Measurements from ENCODE around the gene ARHGAP8. TPM values are rescaled to one million over a fixed set of nuclear protein-coding genes. Genes with fewer than 3 reads are reported as not detected.

Gene ARHGAP8
- total and polyA plus RNA-seq, 2 donors (not counting 1 experiment from before 2014, with no cell fraction given) = 0.37 TPM; not detected in 1

GRCh38 chr22:44734278-44734677 is 18.1 kb upstream of the ARHGAP8 start:
- Histone ChIP-seq H4K20me1 (ENCODE audit: control insufficient read depth, insufficient read depth, low read length, poor library complexity, severe bottlenecking) (no peaks in the 10 kb centered on the region), H3K79me2 (ENCODE audit: control insufficient read depth, insufficient read depth, low read length) (no peaks in the 10 kb centered on the region), H3K4me1 (ENCODE audit: control insufficient read depth in 2 of 2, insufficient read depth in 2 of 2, low read length in 2 of 2) (peaks cover 0 to 10% of the 10 kb centered on the region in 2 donors), H3K9me3 (ENCODE audit: control extremely low read depth in 1 of 3, control insufficient read depth in 2 of 3, insufficient read depth in 1 of 3, low read length in 2 of 3) (peaks cover 0 to 2% (median 0%) of the 10 kb centered on the region in 3 donors), H2AFZ (ENCODE audit: insufficient read depth, low read depth, low read length, poor library complexity, severe bottlenecking) (no peak overlapping the region), H3K27ac (ENCODE audit: low read length in 2 of 2) (no peak overlapping the region), H3K4me2 (replicated peaks; ENCODE audit: low read depth, low read length, poor library complexity, severe bottlenecking) (no peak overlapping the region), H3K27me3 (replicated peaks in 1 of 4; ENCODE audit: control extremely low read depth in 1 of 4, control insufficient read depth in 3 of 4, insufficient read depth in 4 of 4, low read length in 3 of 4) (no peaks in the 10 kb centered on the region), H3K36me3 (replicated peaks in 1 of 2; ENCODE audit: control extremely low read depth in 1 of 2, control insufficient read depth in 1 of 2, extremely low read depth in 1 of 2, insufficient read depth in 2 of 2, low read length in 1 of 2) (no peaks in the 10 kb centered on the region), H3K4me3 (ENCODE audit: control extremely low read depth in 1 of 5, extremely low read depth in 1 of 5, insufficient read depth in 1 of 5, low read depth in 2 of 5, low read length in 4 of 5) (no peak overlapping the region), H3K9ac (ENCODE audit: low read length) (no peak overlapping the region)
- DNase-seq (no peak), ATAC-seq (ENCODE audit: low read depth) (no peak)
- 80% methylated on average over 7 of the region's 8 CpGs for WGBS (ENCODE audit: insufficient coverage)
- intact Hi-C loops (cut with micrococcal nuclease) = no loop called here
- Mint-ChIP-seq H3K9me3 (ENCODE audit: insufficient read depth) (no peaks in the 10 kb centered on the region), H3K4me1 (peaks cover 4% of the 10 kb centered on the region), H3K27me3 (no peaks in the 10 kb centered on the region), H3K27ac (no peak overlapping the region), H3K4me3 (no peak overlapping the region)
- ChIA-PET CTCF (interaction anchor here (0.7 to 3.5 kb wide), 8 partner anchors 8 to 70 kb away, joined by 3 to 72 read pairs (median 5); no protein-coding TSS in a partner anchor), POLR2A (no interaction called here)
- TF ChIP-seq EZH2 (IDR thresholded peaks at IDR 0.05; ENCODE audit: borderline replicate concordance, insufficient read depth, low read depth, low read length, poor library complexity, severe bottlenecking) = no peak
- TF ChIP-seq, protein P1, sequence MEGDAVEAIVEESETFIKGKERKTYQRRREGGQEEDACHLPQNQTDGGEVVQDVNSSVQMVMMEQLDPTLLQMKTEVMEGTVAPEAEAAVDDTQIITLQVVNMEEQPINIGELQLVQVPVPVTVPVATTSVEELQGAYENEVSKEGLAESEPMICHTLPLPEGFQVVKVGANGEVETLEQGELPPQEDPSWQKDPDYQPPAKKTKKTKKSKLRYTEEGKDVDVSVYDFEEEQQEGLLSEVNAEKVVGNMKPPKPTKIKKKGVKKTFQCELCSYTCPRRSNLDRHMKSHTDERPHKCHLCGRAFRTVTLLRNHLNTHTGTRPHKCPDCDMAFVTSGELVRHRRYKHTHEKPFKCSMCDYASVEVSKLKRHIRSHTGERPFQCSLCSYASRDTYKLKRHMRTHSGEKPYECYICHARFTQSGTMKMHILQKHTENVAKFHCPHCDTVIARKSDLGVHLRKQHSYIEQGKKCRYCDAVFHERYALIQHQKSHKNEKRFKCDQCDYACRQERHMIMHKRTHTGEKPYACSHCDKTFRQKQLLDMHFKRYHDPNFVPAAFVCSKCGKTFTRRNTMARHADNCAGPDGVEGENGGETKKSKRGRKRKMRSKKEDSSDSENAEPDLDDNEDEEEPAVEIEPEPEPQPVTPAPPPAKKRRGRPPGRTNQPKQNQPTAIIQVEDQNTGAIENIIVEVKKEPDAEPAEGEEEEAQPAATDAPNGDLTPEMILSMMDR (IDR thresholded peaks at IDR 0.05) = no peak

- Histone ChIP-seq H3K9ac (ENCODE audit: low read length) (no peak overlapping the region), H3K27me3 (replicated peaks in 1 of 4; ENCODE audit: control extremely low read depth in 1 of 4, control insufficient read depth in 3 of 4, insufficient read depth in 4 of 4, low read length in 3 of 4) (no peaks in the 10 kb centered on the region), H3K27ac (ENCODE audit: low read length in 2 of 2) (no peak overlapping the region), H4K20me1 (ENCODE audit: control insufficient read depth, insufficient read depth, low read length, poor library complexity, severe bottlenecking) (no peaks in the 10 kb centered on the region), H3K9me3 (ENCODE audit: control extremely low read depth in 1 of 3, control insufficient read depth in 2 of 3, insufficient read depth in 1 of 3, low read length in 2 of 3) (peaks cover 0 to 2% (median 0%) of the 10 kb centered on the region in 3 donors), H3K36me3 (replicated peaks in 1 of 2; ENCODE audit: control extremely low read depth in 1 of 2, control insufficient read depth in 1 of 2, extremely low read depth in 1 of 2, insufficient read depth in 2 of 2, low read length in 1 of 2) (no peaks in the 10 kb centered on the region), H2AFZ (ENCODE audit: insufficient read depth, low read depth, low read length, poor library complexity, severe bottlenecking) (no peak overlapping the region), H3K4me3 (ENCODE audit: control extremely low read depth in 1 of 5, extremely low read depth in 1 of 5, insufficient read depth in 1 of 5, low read depth in 2 of 5, low read length in 4 of 5) (no peak overlapping the region), H3K4me1 (ENCODE audit: control insufficient read depth in 2 of 2, insufficient read depth in 2 of 2, low read length in 2 of 2) (peaks cover 0 to 3% of the 10 kb centered on the region in 2 donors), H3K79me2 (ENCODE audit: control insufficient read depth, insufficient read depth, low read length) (no peaks in the 10 kb centered on the region), H3K4me2 (replicated peaks; ENCODE audit: low read depth, low read length, poor library complexity, severe bottlenecking) (no peak overlapping the region)
- intact Hi-C loops (cut with micrococcal nuclease) = no loop called here
- H3K27me3 Mint-ChIP-seq = no peaks in the 10 kb centered on the region
- ATAC-seq (ENCODE audit: low read depth) = no peak
- 85% methylated on average over 18 of the region's 23 CpGs for WGBS (ENCODE audit: insufficient coverage)
- ChIA-PET POLR2A (interaction anchor here (0.6 kb wide), 1 partner anchor 26 kb away, joined by 3 read pairs; no protein-coding TSS in a partner anchor), CTCF (interaction anchor here (0.7 to 3.5 kb wide), 12 partner anchors 9 to 71 kb away, joined by 3 to 72 read pairs (median 4); no protein-coding TSS in a partner anchor)
- TF ChIP-seq, protein P1 (IDR thresholded peaks at IDR 0.05) = no peak
- TF ChIP-seq EZH2 (IDR thresholded peaks at IDR 0.05; ENCODE audit: borderline replicate concordance, insufficient read depth, low read depth, low read length, poor library complexity, severe bottlenecking) = no peak
- no peak overlapping the region for H3K27ac Mint-ChIP-seq
- no peak for DNase-seq
- no peaks in the 10 kb centered on the region for H3K9me3 Mint-ChIP-seq (ENCODE audit: insufficient read depth)
- no peaks in the 10 kb centered on the region for H3K4me1 Mint-ChIP-seq
- no peak overlapping the region for H3K4me3 Mint-ChIP-seq
These were observed 17.4 kb upstream of the ARHGAP8 start for GRCh38 chr22:44734801-44735517.

All from B cell (primary cell).